Measurements from ENCODE around the gene THEMIS. TPM values are rescaled to one million over a fixed set of nuclear protein-coding genes. Genes with fewer than 3 reads are reported as not detected.

THEMIS gene
- total RNA-seq, 1 experiment from 2014 or later: 0.05 TPM

DNA sequence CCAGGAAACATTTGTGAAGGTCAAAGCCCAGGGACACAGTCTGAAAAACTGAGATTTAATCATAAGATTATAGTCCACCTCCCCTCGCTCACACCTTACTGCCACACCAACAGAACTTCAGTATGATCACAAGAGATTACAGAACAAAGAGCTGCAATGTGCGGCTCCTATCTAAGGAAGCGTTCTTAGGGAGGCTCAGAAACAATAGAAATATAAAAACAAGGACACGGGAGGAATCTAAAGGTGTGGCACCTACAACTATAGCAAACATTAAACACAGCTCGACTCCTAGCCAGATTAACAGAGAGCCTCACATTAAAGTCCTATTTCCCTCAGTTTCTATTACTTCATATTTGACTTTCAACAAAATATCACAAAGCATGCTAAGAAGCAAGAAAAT, 40.4 kb upstream of the THEMIS start:
- POLR2A ChIA-PET: no interaction called here
- intact Hi-C loops (cut with micrococcal nuclease; ENCODE audit: unreplicated experiment) (no loop called here), in situ Hi-C loops (cut with HindIII; ENCODE audit: low pct_unique_long_range_greater_than_20kb, low sequenced_read_pairs) (no loop called here)

DNA sequence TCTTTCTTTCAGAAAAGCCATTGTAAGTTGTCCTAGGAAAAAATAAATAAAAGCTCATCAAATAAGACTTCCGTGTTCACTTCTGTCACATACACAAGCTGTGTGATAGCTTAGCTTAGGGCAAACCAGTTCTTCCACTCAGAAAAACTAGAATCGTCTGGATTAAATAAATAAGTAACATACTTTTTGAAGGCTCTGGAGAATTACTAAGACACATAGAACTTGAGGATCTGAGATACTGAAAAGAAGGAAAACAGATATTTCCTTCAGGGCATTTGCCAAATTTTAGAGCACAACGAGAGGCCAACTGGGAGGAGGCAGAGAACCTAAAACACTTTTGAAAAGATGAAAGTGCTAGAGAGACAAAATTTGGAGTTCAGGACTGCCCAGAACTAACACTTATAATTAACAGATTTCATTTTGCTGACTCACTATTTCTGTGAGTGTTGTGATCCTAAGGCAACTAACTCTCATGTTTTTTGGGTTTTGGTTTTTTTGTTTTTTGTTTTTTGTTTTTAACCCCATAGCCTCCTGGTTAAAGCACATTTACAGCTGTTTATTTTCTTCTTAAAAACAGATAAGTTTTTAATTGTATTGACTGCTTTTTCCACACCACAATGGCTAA, 38.7 kb upstream of the THEMIS start:
- intact Hi-C loops (cut with micrococcal nuclease; ENCODE audit: unreplicated experiment): no loop called here
- no TSS peak for BruUV-seq (replicated peaks)
- Histone ChIP-seq H3K4me3 (ENCODE audit: low read depth in 2 of 2, low read length in 2 of 2) (no peak overlapping the region), H3K27ac (ENCODE audit: low read length) (no peak overlapping the region), H3K36me3 (ENCODE audit: control insufficient read depth, insufficient read depth, low read length) (no peaks in the 10 kb centered on the region), H3K4me1 (ENCODE audit: control insufficient read depth, insufficient read depth, low read length) (no peaks in the 10 kb centered on the region), H3K9me3 (ENCODE audit: control insufficient read depth, insufficient read depth, low read depth, low read length) (no peaks in the 10 kb centered on the region), H3K27me3 (ENCODE audit: control insufficient read depth, insufficient read depth, low read length) (no peaks in the 10 kb centered on the region)
- TF ChIP-seq, protein P1, sequence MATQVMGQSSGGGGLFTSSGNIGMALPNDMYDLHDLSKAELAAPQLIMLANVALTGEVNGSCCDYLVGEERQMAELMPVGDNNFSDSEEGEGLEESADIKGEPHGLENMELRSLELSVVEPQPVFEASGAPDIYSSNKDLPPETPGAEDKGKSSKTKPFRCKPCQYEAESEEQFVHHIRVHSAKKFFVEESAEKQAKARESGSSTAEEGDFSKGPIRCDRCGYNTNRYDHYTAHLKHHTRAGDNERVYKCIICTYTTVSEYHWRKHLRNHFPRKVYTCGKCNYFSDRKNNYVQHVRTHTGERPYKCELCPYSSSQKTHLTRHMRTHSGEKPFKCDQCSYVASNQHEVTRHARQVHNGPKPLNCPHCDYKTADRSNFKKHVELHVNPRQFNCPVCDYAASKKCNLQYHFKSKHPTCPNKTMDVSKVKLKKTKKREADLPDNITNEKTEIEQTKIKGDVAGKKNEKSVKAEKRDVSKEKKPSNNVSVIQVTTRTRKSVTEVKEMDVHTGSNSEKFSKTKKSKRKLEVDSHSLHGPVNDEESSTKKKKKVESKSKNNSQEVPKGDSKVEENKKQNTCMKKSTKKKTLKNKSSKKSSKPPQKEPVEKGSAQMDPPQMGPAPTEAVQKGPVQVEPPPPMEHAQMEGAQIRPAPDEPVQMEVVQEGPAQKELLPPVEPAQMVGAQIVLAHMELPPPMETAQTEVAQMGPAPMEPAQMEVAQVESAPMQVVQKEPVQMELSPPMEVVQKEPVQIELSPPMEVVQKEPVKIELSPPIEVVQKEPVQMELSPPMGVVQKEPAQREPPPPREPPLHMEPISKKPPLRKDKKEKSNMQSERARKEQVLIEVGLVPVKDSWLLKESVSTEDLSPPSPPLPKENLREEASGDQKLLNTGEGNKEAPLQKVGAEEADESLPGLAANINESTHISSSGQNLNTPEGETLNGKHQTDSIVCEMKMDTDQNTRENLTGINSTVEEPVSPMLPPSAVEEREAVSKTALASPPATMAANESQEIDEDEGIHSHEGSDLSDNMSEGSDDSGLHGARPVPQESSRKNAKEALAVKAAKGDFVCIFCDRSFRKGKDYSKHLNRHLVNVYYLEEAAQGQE (IDR thresholded peaks at IDR 0.05; ENCODE audit: insufficient read depth in 1 of 2, low read depth in 2 of 2, low read length in 1 of 2): no peak
- TF ChIP-seq SIN3A (IDR thresholded peaks at IDR 0.05; ENCODE audit: borderline replicate concordance, insufficient read depth, low read depth, low read length): no peak
- TF ChIP-seq POLR2AphosphoS5 (IDR thresholded peaks at IDR 0.05; ENCODE audit: low read depth, low read length): no peak
- TF ChIP-seq TCF7L2 (IDR thresholded peaks at IDR 0.05; ENCODE audit: low read depth, low read length): no peak
- TF ChIP-seq, protein P2, sequence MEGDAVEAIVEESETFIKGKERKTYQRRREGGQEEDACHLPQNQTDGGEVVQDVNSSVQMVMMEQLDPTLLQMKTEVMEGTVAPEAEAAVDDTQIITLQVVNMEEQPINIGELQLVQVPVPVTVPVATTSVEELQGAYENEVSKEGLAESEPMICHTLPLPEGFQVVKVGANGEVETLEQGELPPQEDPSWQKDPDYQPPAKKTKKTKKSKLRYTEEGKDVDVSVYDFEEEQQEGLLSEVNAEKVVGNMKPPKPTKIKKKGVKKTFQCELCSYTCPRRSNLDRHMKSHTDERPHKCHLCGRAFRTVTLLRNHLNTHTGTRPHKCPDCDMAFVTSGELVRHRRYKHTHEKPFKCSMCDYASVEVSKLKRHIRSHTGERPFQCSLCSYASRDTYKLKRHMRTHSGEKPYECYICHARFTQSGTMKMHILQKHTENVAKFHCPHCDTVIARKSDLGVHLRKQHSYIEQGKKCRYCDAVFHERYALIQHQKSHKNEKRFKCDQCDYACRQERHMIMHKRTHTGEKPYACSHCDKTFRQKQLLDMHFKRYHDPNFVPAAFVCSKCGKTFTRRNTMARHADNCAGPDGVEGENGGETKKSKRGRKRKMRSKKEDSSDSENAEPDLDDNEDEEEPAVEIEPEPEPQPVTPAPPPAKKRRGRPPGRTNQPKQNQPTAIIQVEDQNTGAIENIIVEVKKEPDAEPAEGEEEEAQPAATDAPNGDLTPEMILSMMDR (IDR thresholded peaks at IDR 0.05): no peak
- ChIA-PET POLR2A (no interaction called here), CTCF (no interaction called here)
- in situ Hi-C loops (cut with HindIII; ENCODE audit: low pct_unique_long_range_greater_than_20kb, low sequenced_read_pairs): no loop called here
- ATAC-seq (no peak), DNase-seq (ENCODE audit: low read depth, low spot score) (no peak)

More for the DNA sequence above, 40.4 kb upstream of the THEMIS start:
- Histone ChIP-seq H3K9me3 (ENCODE audit: control insufficient read depth, insufficient read depth, low read depth, low read length) (no peaks in the 10 kb centered on the region), H3K4me3 (ENCODE audit: low read depth in 2 of 2, low read length in 2 of 2) (no peak overlapping the region), H3K36me3 (ENCODE audit: control insufficient read depth, insufficient read depth, low read length) (no peaks in the 10 kb centered on the region), H3K27me3 (ENCODE audit: control insufficient read depth, insufficient read depth, low read length) (no peaks in the 10 kb centered on the region), H3K27ac (ENCODE audit: low read length) (no peak overlapping the region), H3K4me1 (ENCODE audit: control insufficient read depth, insufficient read depth, low read length) (no peaks in the 10 kb centered on the region)
- CTCF ChIA-PET: no interaction called here
- no peak for DNase-seq (ENCODE audit: low read depth, low spot score)
- ATAC-seq: no peak
- TF ChIP-seq SIN3A (IDR thresholded peaks at IDR 0.05; ENCODE audit: borderline replicate concordance, insufficient read depth, low read depth, low read length): no peak
- TF ChIP-seq, protein P2 (IDR thresholded peaks at IDR 0.05): no peak
- TF ChIP-seq, protein P1 (IDR thresholded peaks at IDR 0.05; ENCODE audit: insufficient read depth in 1 of 2, low read depth in 2 of 2, low read length in 1 of 2): no peak
- no TSS peak for BruUV-seq (replicated peaks)

Measured in Panc1 (cell line).